Left ventricle myocardium superior (tissue), 1 donor: Measurements from ENCODE around the gene VPS29. TPM values are rescaled to one million over a fixed set of nuclear protein-coding genes. Genes with fewer than 3 reads are reported as not detected.
"Not testable (repeated sequence)": the region's sequence is repeated elsewhere in the genome, so short reads cannot be mapped to it uniquely, and the experiment has no call there.

Source experiments
- ATAC-seq: fragments of 200-7000 bp; cut with Tn5 transposase; one replicate; pipeline ENCODE4 v1.9.1; 2020; ENCODE audit warnings: mild to moderate bottlenecking, moderate library complexity
- DNase-seq: peaks from one replicate; pipeline ENCODE4 v3.0.0-alpha.2; 2020
- intact Hi-C: fragments of 100-400 bp; cut with micrococcal nuclease; formaldehyde crosslinking; loops from one replicate; pipeline ENCODE4 v1.11.0; 2022
- total RNA-seq: library from RNA; stranded (reverse); fragmentation: NEBNext Ultra II Directional; extraction: Animal tissue kit (Norgen Biotek cat#: 25700); gene quantifications from one replicate; pipeline ENCODE4 v1.2.1, GENCODE V29; 2021
- donor health status: DM: no; HTN: yes; CAD: no; lungs with severe emphysema.

VPS29 gene
- total RNA-seq, 1 donor from 2014 or later = 94.1 TPM

- no peak for DNase-seq
- no peak for ATAC-seq
- intact Hi-C loops = no loop called here
Measured at GRCh38 chr12:110531741-110532333, 29.9 kb upstream of the VPS29 start.

GRCh38 chr12:110530511-110530910, 28.6 kb upstream of the VPS29 start:
- no peak for ATAC-seq
- DNase-seq = no peak
- intact Hi-C loops = no loop called here

- no peak for DNase-seq
- ATAC-seq = no peak
- intact Hi-C loops = no loop called here
Measured at GRCh38 chr12:110528277-110528839, 26.4 kb upstream of the VPS29 start.

DNA sequence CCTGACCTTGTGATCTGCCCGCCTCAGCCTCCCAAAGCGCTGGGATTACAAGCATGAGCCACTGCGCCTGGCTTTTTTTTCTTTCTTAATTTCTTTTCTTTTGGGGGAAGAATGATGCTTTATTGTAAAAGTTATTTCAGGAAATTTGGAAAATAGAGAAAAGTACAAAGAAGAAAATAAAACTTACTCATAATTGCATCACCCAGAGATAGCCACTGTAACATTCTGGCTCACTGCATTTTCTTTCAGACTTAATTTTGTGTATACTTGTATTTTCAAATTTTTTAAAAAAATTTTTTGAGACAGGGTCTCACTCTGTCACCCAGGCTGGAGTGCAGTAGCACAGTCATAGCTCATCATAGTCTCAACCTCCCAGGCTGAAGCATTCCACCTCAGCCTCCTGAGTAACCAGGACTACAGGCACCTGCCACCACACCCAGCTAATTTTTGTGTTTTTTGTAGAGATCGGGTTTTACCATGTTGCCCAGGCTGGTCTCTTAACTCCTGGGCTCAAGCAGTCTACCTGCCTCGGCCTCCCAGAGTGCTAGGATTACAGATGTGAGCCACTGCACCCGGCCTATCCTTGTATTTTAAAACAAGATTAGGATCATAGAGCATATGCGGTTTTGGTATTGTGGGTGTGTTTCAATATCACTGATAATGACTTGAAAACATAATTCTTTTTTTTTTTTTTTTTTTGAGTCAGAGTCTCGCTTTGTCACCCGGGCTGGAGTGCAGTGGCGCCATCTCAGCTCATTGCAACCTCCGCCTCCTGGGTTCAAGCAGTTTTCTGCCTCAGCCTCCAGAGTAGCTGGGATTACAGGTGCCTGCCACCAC, 19.2 kb upstream of the VPS29 start:
- ATAC-seq, intact Hi-C loops, DNase-seq: not testable (repeated sequence)

- intact Hi-C loops, DNase-seq, ATAC-seq: not testable (repeated sequence)
Measured at GRCh38 chr12:110518014-110518413, 16.1 kb upstream of the VPS29 start.

DNA sequence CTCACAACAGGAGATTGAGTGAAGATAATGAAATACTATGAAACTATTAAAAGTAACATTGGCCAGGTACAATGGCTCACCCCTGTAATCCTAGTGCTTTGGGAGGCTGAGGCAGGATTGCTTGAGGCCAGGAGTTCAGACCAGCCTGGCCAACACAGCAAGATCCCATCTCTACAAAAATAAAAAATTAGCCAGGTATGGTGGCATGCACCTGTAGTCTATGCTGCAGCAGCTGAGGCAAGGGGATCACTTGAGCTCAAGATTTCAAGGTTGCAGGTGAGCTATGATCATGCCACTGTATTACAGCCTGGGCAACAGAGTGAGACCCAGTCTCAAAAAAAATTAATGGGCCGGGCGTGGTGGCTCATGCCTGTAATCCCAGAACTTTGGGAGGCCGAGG, 15.1 kb upstream of the VPS29 start:
- intact Hi-C loops = no loop called here
- DNase-seq = no peak

GRCh38 chr12:110514363-110514762, 12.5 kb upstream of the VPS29 start:
- intact Hi-C loops = loop anchor here (5.0 kb wide), 1 partner anchor 88 kb away; no protein-coding TSS in a partner anchor
- DNase-seq (no peak), ATAC-seq (no peak)

More for the DNA sequence above, 15.1 kb upstream of the VPS29 start:
- ATAC-seq = no peak

GRCh38 chr12:110513842-110514241, 11.9 kb upstream of the VPS29 start:
- no peak for DNase-seq
- ATAC-seq = no peak
- intact Hi-C loops = loop anchor here (5.0 kb wide), 1 partner anchor 88 kb away; no protein-coding TSS in a partner anchor

GRCh38 chr12:110508071-110508586, 6.2 kb upstream of the VPS29 start:
- DNase-seq (no peak), ATAC-seq (no peak)
- intact Hi-C loops = no loop called here

DNA sequence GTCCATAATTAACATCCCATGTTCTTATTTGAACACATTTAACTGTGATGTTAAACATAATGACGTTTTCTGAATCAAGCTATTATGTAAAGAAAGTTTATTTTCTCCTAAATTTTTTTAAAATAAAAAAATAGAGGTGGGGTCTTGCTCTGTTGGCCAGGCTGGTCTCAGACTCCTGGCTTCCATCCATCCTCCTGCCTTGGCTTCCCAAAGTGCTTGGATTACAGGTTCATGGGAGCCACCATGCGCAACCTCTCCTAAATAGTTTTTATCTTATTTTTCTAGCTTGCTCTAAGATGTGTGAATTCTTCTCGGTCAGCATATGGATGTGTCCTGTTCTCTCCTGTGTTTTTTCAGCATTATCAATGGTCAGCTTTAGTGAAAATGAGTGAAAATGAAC, 3.4 kb upstream of the VPS29 start:
- ATAC-seq (no peak), DNase-seq (no peak)
- intact Hi-C loops = no loop called here

GRCh38 chr12:110503432-110503831, 1.5 kb upstream of the VPS29 start:
- intact Hi-C loops = no loop called here
- DNase-seq (no peak), ATAC-seq (no peak)

- intact Hi-C loops = no loop called here
- ATAC-seq (peak; percentile 32), DNase-seq (no peak)
Measured at GRCh38 chr12:110501399-110501751, 536 bp downstream of the VPS29 start.

DNA sequence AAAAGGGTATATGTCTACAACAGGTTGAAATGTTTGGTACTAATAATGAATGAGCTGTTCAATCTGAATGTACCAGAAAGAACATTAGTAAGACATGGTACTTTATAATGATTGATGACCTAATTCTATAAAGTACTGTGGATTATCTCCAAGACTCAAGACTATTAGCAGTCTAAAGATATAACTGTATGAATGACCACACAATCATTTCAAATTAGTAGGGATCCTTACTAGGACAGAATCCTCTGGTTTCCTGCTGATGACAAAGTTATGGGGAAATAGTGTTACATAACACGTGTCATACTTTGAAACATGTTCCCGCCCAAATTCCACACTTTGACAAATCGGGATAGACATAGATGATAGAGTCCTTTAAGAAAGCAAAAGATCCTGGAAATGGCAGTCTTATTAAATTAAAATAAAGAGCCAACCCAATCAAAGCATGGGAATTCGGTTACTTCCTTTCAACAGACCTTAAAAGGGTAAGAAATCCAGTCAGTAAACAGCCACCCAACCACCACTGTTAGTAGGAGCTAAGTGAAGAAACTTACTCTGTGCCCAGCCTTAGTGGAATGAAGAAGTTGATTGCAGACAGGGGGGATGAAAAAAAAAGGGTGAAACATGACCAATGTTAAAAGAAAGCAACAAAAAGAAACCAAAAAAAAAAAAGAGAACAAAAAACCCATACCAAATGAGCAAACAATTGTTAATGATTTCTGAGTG, 2.8 kb downstream of the VPS29 start:
- ATAC-seq = no peak
- no peak for DNase-seq
- intact Hi-C loops = no loop called here

DNA sequence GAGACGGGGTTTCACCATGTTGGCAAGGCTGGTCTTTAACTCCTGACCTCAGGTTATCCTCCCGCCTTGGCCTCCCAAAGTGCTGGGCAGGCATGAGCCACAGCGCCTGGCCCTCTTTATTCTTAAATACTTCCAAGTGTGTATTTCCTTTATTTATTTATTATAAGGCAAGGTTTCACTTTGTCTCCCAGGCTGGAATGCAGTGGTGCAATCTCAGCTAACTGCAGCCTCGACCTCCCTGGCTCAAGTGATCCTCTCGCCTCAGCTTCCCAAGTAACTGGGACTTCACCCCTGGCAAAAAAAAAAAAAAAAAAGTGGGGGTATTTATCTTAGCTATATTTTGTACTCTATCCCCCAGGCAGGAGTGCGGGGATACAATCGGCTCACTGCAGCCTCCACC, 26.5 kb downstream of the VPS29 start:
- ATAC-seq (no peak), DNase-seq (no peak)
- intact Hi-C loops = no loop called here

- intact Hi-C loops = no loop called here
- DNase-seq (peak; percentile 96), ATAC-seq (peak; percentile 95)
Measured at GRCh38 chr12:110468214-110469048, 33.5 kb downstream of the VPS29 start, which contains the start of the genes FAM216A and GPN3. TSS of gene FAM216A (plus strand) at chr12:110468845. CDS start at chr12:110468876, 31 bp downstream. TSS of gene GPN3 (minus strand) at chr12:110468257. CDS start at chr12:110468203, 54 bp downstream.

- intact Hi-C loops = no loop called here
- DNase-seq = no peak
- no peak for ATAC-seq
Measured at GRCh38 chr12:110467847-110468213, 34.1 kb downstream of the VPS29 start.

GRCh38 chr12:110466791-110467190, 35.1 kb downstream of the VPS29 start:
- DNase-seq (no peak), ATAC-seq (no peak)
- intact Hi-C loops = no loop called here

DNA sequence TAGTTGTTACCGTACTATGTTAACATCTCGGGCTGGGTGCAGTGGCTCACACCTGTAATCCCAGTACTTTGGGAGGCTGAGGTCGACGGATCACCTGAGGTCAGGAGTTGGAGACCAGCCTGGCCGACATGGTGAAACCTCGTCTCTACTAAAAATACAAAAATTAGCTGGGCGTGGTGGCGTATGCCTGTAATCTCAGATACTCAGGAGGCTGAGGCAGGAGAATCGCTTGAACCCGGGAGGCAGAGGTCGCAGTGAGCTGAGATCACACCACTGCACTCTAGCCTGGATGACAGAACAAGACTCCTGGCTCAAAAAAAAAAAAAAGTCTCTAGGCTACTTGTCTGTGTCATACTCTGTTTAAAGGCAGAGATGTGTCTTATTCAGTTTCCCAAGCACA, 36.1 kb downstream of the VPS29 start:
- intact Hi-C loops, ATAC-seq, DNase-seq: not testable (repeated sequence)

- intact Hi-C loops = no loop called here
- ATAC-seq (no peak), DNase-seq (no peak)
Measured at GRCh38 chr12:110465024-110465423, 36.9 kb downstream of the VPS29 start.
